WTC11 (cell line): ENCODE data around the gene CPPED1. TPM values are rescaled to one million over a fixed set of nuclear protein-coding genes. Genes with fewer than 3 reads are reported as not detected.

Source experiments
- ATAC-seq: fragments of 200-7000 bp; cut with Tn5 transposase; 2 replicates; pipeline ENCODE4 v1.10.0; 2021; ENCODE audit warnings: mild to moderate bottlenecking, moderate library complexity
- CTCF ChIA-PET: fragments of 300-600 bp; sonication (Branson Sonifier 250); formaldehyde crosslinking; loops from one replicate; lab custom pipeline; 2021; ENCODE audit warnings: antibody characterized with exemption; lab: Charles Lee
- POLR2A ChIA-PET: fragments of 350-600 bp; sonication (Branson Sonifier 250); formaldehyde crosslinking; loops from one replicate; lab custom pipeline; 2021; ENCODE audit warnings: antibody characterized with exemption; lab: Charles Lee
- DNase-seq: peaks from one replicate; pipeline ENCODE4 v3.0.0; 2021; ENCODE audit warnings: low spot score
- H3K27ac Mint-ChIP-seq: 2 replicates; pipeline ENCODE4 v1.8.0; 2021; ENCODE audit warnings: mixed read lengths
- H3K27me3 Mint-ChIP-seq: 2 replicates; pipeline ENCODE4 v1.8.0; 2021; ENCODE audit warnings: low read depth, mild to moderate bottlenecking, moderate library complexity, mixed read lengths
- H3K36me3 Mint-ChIP-seq: 2 replicates; pipeline ENCODE4 v1.8.0; 2021; ENCODE audit warnings: mixed read lengths
- H3K4me1 Mint-ChIP-seq: 2 replicates; pipeline ENCODE4 v1.8.0; 2022; ENCODE audit warnings: mixed read lengths
- H3K4me3 Mint-ChIP-seq: 2 replicates; pipeline ENCODE4 v1.8.0; 2021; ENCODE audit warnings: mild to moderate bottlenecking, moderate library complexity, mixed read lengths
- H3K9me3 Mint-ChIP-seq: 2 replicates; pipeline ENCODE4 v1.8.0; 2021; ENCODE audit warnings: mixed read lengths
- ARID4B ChIP-seq: sonication (generic); formaldehyde crosslinking; IDR thresholded peaks from 2 replicates; pipeline ENCODE4 v1.8.0; 2023; ENCODE audit warnings: missing genetic modification reagents, mild to moderate bottlenecking, borderline replicate concordance
- ATF3 ChIP-seq: sonication (generic); formaldehyde crosslinking; conservative IDR thresholded peaks from 2 replicates; pipeline ENCODE4 v1.8.1; 2022; ENCODE audit warnings: mild to moderate bottlenecking, missing genetic modification reagents
- CBFB ChIP-seq: sonication (generic); formaldehyde crosslinking; IDR thresholded peaks from 2 replicates; pipeline ENCODE4 v1.8.1; 2022; ENCODE audit warnings: mild to moderate bottlenecking, low read depth, missing genetic modification reagents
- CREB1 ChIP-seq: sonication (generic); formaldehyde crosslinking; IDR thresholded peaks from 2 replicates; pipeline ENCODE4 v1.8.0; 2023; ENCODE audit warnings: mild to moderate bottlenecking, missing genetic modification reagents
- ETV6 ChIP-seq: sonication (generic); formaldehyde crosslinking; IDR thresholded peaks from 2 replicates; pipeline ENCODE4 v1.8.1; 2022; ENCODE audit warnings: mild to moderate bottlenecking, missing genetic modification reagents
- FOXJ3 ChIP-seq: sonication (generic); formaldehyde crosslinking; IDR thresholded peaks from 2 replicates; pipeline ENCODE4 v1.9.0; 2021; ENCODE audit warnings: missing genetic modification reagents, mild to moderate bottlenecking, borderline replicate concordance
- GABPB1 ChIP-seq: sonication (generic); formaldehyde crosslinking; IDR thresholded peaks from 2 replicates; pipeline ENCODE4 v1.8.1; 2023; ENCODE audit warnings: mild to moderate bottlenecking, missing genetic modification reagents
- HMGA2 ChIP-seq: fragments of 250-450 bp; sonication (Bioruptor Pico); IDR thresholded peaks from 2 replicates; pipeline ENCODE4 v1.4.0; 2021; ENCODE audit warnings: mild to moderate bottlenecking, moderate library complexity
- IRF2 ChIP-seq: sonication (generic); formaldehyde crosslinking; IDR thresholded peaks from 2 replicates; pipeline ENCODE4 v1.8.0; 2022; ENCODE audit warnings: low read depth, missing genetic modification reagents, borderline replicate concordance
- JUN ChIP-seq: sonication (generic); formaldehyde crosslinking; IDR thresholded peaks from 2 replicates; pipeline ENCODE4 v1.8.0; 2023; ENCODE audit warnings: mild to moderate bottlenecking, missing genetic modification reagents
- NFE2L1 ChIP-seq: sonication (generic); formaldehyde crosslinking; IDR thresholded peaks from 2 replicates; pipeline ENCODE4 v1.8.1; 2023; ENCODE audit warnings: missing genetic modification reagents
- NFYB ChIP-seq: sonication (generic); formaldehyde crosslinking; conservative IDR thresholded peaks from 2 replicates; pipeline ENCODE4 v1.8.0; 2022; ENCODE audit warnings: low read depth, missing genetic modification reagents
- PRDM15 ChIP-seq: sonication (generic); formaldehyde crosslinking; IDR thresholded peaks from 2 replicates; pipeline ENCODE4 v1.8.0; 2022; ENCODE audit warnings: missing genetic modification reagents
- RORB ChIP-seq: fragments of 250-450 bp; sonication (Bioruptor Pico); IDR thresholded peaks from 2 replicates; pipeline ENCODE4 v1.9.0; 2021; ENCODE audit warnings: mild to moderate bottlenecking
- SOX15 ChIP-seq: fragments of 250-450 bp; sonication (Bioruptor Pico); IDR thresholded peaks from 2 replicates; pipeline ENCODE4 v1.9.0; 2021; ENCODE audit warnings: mild to moderate bottlenecking
- TEAD4 ChIP-seq: sonication (generic); formaldehyde crosslinking; IDR thresholded peaks from 2 replicates; pipeline ENCODE4 v1.8.0; 2022; ENCODE audit warnings: mild to moderate bottlenecking, missing genetic modification reagents
- ZBTB21 ChIP-seq: sonication (generic); formaldehyde crosslinking; IDR thresholded peaks from 2 replicates; pipeline ENCODE4 v1.8.1; 2023; ENCODE audit warnings: mild to moderate bottlenecking, missing genetic modification reagents, borderline replicate concordance
- ZNF121 ChIP-seq: sonication (generic); formaldehyde crosslinking; IDR thresholded peaks from 2 replicates; pipeline ENCODE4 v1.8.0; 2023; ENCODE audit warnings: missing genetic modification reagents
- ZNF281 ChIP-seq: sonication (generic); formaldehyde crosslinking; IDR thresholded peaks from 2 replicates; pipeline ENCODE4 v1.8.0; 2023; ENCODE audit warnings: mild to moderate bottlenecking, missing genetic modification reagents
- ZNF396 ChIP-seq: fragments of 250-450 bp; sonication (Bioruptor Pico); IDR thresholded peaks from 2 replicates; pipeline ENCODE4 v1.8.0; 2021; ENCODE audit warnings: mild to moderate bottlenecking, moderate library complexity, borderline replicate concordance
- total RNA-seq: library from RNA; stranded (reverse); gene quantifications from 3 replicates; pipeline ENCODE4 v1.2.3, GENCODE V29; 2021
- TF ChIP-seq, protein P1 (sequence below): sonication (generic); formaldehyde crosslinking; IDR thresholded peaks from 2 replicates; pipeline ENCODE4 v1.8.0; 2023; ENCODE audit warnings: missing genetic modification reagents
- TF ChIP-seq, protein P2 (sequence below): sonication (generic); formaldehyde crosslinking; IDR thresholded peaks from 2 replicates; pipeline ENCODE4 v1.8.1; 2023; ENCODE audit warnings: mild to moderate bottlenecking, missing genetic modification reagents
- TF ChIP-seq, protein P3 (sequence below): sonication (generic); formaldehyde crosslinking; IDR thresholded peaks from 2 replicates; pipeline ENCODE4 v1.8.0; 2022; ENCODE audit warnings: mild to moderate bottlenecking, missing genetic modification reagents

Gene CPPED1
- total RNA-seq, 1 experiment from 2014 or later: 8.8 TPM

GRCh38 chr16:12677502-12677901 is 126.2 kb downstream of the CPPED1 start:
- peaks cover 15% of the 10 kb centered on the region for H3K36me3 Mint-ChIP-seq
- DNase-seq (no peak), ATAC-seq (no peak)
- no peak for TF ChIP-seq NFE2L1 (CRISPR knock-in tag)
- TF ChIP-seq IRF2: no peak
- TF ChIP-seq JUN (CRISPR knock-in tag): no peak
- TF ChIP-seq NFYB (CRISPR knock-in tag): no peak
- no peak for TF ChIP-seq ETV6 (CRISPR knock-in tag)
- no peak for TF ChIP-seq FOXJ3
- TF ChIP-seq GABPB1 (CRISPR knock-in tag): no peak
- no peak for TF ChIP-seq PRDM15 (CRISPR knock-in tag)
- no peak for TF ChIP-seq ZBTB21 (CRISPR knock-in tag)
- TF ChIP-seq ZNF121 (CRISPR knock-in tag): no peak
- no peak for TF ChIP-seq ARID4B (CRISPR knock-in tag)
- ChIA-PET CTCF (no interaction called here), POLR2A (no interaction called here)
- H3K9me3 Mint-ChIP-seq: peaks cover 23% of the 10 kb centered on the region
- H3K27ac Mint-ChIP-seq: no peak overlapping the region
- no peak overlapping the region for H3K4me3 Mint-ChIP-seq
- H3K27me3 Mint-ChIP-seq: no peaks in the 10 kb centered on the region
- H3K4me1 Mint-ChIP-seq: peaks cover 28% of the 10 kb centered on the region

GRCh38 chr16:12675852-12676251 is 127.8 kb downstream of the CPPED1 start:
- Mint-ChIP-seq H3K4me1 (peaks cover 23% of the 10 kb centered on the region), H3K27me3 (no peaks in the 10 kb centered on the region), H3K9me3 (peaks cover 16% of the 10 kb centered on the region), H3K27ac (no peak overlapping the region), H3K36me3 (peaks cover 9% of the 10 kb centered on the region), H3K4me3 (no peak overlapping the region)
- ChIA-PET CTCF (no interaction called here), POLR2A (no interaction called here)
- ATAC-seq (no peak), DNase-seq (no peak)
- TF ChIP-seq ZNF281 (no peak), HMGA2 (CRISPR knock-in tag) (no peak), GABPB1 (CRISPR knock-in tag) (no peak), SOX15 (no peak), RORB (CRISPR knock-in tag) (no peak), CREB1 (no peak), ZNF396 (CRISPR knock-in tag) (no peak), CBFB (CRISPR knock-in tag) (no peak), ATF3 (CRISPR knock-in tag) (no peak), TEAD4 (CRISPR knock-in tag) (no peak), ETV6 (CRISPR knock-in tag) (no peak)
- TF ChIP-seq, protein P1, sequence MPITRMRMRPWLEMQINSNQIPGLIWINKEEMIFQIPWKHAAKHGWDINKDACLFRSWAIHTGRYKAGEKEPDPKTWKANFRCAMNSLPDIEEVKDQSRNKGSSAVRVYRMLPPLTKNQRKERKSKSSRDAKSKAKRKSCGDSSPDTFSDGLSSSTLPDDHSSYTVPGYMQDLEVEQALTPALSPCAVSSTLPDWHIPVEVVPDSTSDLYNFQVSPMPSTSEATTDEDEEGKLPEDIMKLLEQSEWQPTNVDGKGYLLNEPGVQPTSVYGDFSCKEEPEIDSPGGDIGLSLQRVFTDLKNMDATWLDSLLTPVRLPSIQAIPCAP (CRISPR knock-in tag): no peak
- TF ChIP-seq, protein P2, sequence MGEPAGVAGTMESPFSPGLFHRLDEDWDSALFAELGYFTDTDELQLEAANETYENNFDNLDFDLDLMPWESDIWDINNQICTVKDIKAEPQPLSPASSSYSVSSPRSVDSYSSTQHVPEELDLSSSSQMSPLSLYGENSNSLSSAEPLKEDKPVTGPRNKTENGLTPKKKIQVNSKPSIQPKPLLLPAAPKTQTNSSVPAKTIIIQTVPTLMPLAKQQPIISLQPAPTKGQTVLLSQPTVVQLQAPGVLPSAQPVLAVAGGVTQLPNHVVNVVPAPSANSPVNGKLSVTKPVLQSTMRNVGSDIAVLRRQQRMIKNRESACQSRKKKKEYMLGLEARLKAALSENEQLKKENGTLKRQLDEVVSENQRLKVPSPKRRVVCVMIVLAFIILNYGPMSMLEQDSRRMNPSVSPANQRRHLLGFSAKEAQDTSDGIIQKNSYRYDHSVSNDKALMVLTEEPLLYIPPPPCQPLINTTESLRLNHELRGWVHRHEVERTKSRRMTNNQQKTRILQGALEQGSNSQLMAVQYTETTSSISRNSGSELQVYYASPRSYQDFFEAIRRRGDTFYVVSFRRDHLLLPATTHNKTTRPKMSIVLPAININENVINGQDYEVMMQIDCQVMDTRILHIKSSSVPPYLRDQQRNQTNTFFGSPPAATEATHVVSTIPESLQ (CRISPR knock-in tag): no peak
- TF ChIP-seq, protein P3, sequence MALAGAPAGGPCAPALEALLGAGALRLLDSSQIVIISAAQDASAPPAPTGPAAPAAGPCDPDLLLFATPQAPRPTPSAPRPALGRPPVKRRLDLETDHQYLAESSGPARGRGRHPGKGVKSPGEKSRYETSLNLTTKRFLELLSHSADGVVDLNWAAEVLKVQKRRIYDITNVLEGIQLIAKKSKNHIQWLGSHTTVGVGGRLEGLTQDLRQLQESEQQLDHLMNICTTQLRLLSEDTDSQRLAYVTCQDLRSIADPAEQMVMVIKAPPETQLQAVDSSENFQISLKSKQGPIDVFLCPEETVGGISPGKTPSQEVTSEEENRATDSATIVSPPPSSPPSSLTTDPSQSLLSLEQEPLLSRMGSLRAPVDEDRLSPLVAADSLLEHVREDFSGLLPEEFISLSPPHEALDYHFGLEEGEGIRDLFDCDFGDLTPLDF (CRISPR knock-in tag): no peak
